CD4-positive, alpha-beta memory T cell (primary cell): Measurements from ENCODE around the gene PDE4D. TPM values are rescaled to one million over a fixed set of nuclear protein-coding genes. Genes with fewer than 3 reads are reported as not detected.
"Not testable (repeated sequence)": the region's sequence is repeated elsewhere in the genome, so short reads cannot be mapped to it uniquely, and the experiment has no call there.

Experiments
- CTCF ChIA-PET: fragments of 350-600 bp; sonication (Branson Sonifier 250); formaldehyde crosslinking; loops from one replicate; lab custom pipeline; 2021; ENCODE audit warnings: inconsistent platforms; ENCODE audit not compliant: partially characterized antibody; lab: Charles Lee
- POLR2A ChIA-PET: fragments of 350-600 bp; sonication (Branson Sonifier 250); formaldehyde crosslinking; loops from one replicate; lab custom pipeline; 2021; ENCODE audit not compliant: partially characterized antibody; lab: Charles Lee
- DNase-seq, 5 donors: peaks; one replicate each; pipeline versions ENCODE4 v3.0.0 to v3.0.0-alpha.2; 2020 to 2022; ENCODE audit warnings: mixed read lengths in 1 of 5
- H3K27ac ChIP-seq: one replicate; pipeline ENCODE4 v1.7.0; 2013; ENCODE audit warnings: low read depth, low read length
- H3K27me3 ChIP-seq: 2 replicates; pipeline ENCODE4 v1.7.0; 2013; ENCODE audit warnings: mild to moderate bottlenecking, low read length, moderate library complexity; ENCODE audit not compliant: insufficient read depth
- H3K36me3 ChIP-seq: 2 replicates; pipeline ENCODE4 v1.7.0; 2013; ENCODE audit warnings: mild to moderate bottlenecking, low read length, moderate library complexity; ENCODE audit not compliant: insufficient read depth
- H3K4me1 ChIP-seq: 2 replicates; pipeline ENCODE4 v1.7.0; 2013; ENCODE audit warnings: mild to moderate bottlenecking, low read length, moderate library complexity; ENCODE audit not compliant: insufficient read depth
- H3K4me3 ChIP-seq, 2 donors: one replicate each; pipeline ENCODE4 v1.7.0; 2013; ENCODE audit warnings: low read length in 2 of 2, mild to moderate bottlenecking in 1 of 2
- H3K9me3 ChIP-seq, 2 donors: one replicate each; pipeline ENCODE4 v1.7.0; 2013; ENCODE audit warnings: low read length in 2 of 2, control low read depth in 1 of 2; ENCODE audit not compliant: control insufficient read depth in 1 of 2
- H3K27ac Mint-ChIP-seq, 7 donors: one replicate each; pipeline ENCODE4 v1.8.0; 2020 to 2021; ENCODE audit warnings: mixed read lengths in 7 of 7, mild to moderate bottlenecking in 6 of 7, inconsistent platforms in 3 of 7, moderate library complexity in 3 of 7
- H3K27me3 Mint-ChIP-seq, 2 donors: one replicate each; pipeline ENCODE4 v1.8.0; 2020 to 2021; ENCODE audit warnings: mixed read lengths in 2 of 2
- H3K36me3 Mint-ChIP-seq, 2 donors: one replicate each; pipeline ENCODE4 v1.8.0; 2020 to 2021; ENCODE audit warnings: mixed read lengths in 2 of 2, inconsistent platforms in 1 of 2, mild to moderate bottlenecking in 1 of 2
- H3K4me1 Mint-ChIP-seq, 4 donors: one replicate each; pipeline ENCODE4 v1.8.0; 2020 to 2021; ENCODE audit warnings: mixed read lengths in 4 of 4, mild to moderate bottlenecking in 1 of 4
- H3K4me3 Mint-ChIP-seq, 8 donors: one replicate each; pipeline ENCODE4 v1.8.0; 2020 to 2021; ENCODE audit warnings: mixed read lengths in 8 of 8, mild to moderate bottlenecking in 7 of 8, moderate library complexity in 6 of 8, inconsistent platforms in 3 of 8
- H3K9me3 Mint-ChIP-seq, 8 donors: one replicate each; pipeline ENCODE4 v1.8.0; 2020 to 2021; ENCODE audit warnings: mixed read lengths in 8 of 8, mild to moderate bottlenecking in 5 of 8, inconsistent platforms in 3 of 8, moderate library complexity in 1 of 8
- intact Hi-C: fragments of 100-400 bp; cut with micrococcal nuclease; formaldehyde crosslinking; loops from one replicate; pipeline ENCODE4 v1.15.1; 2023
- polyA plus RNA-seq, 2 donors: library from polyadenylated mRNA; unstranded; fragments of 300-500 nt; fragmentation: Illumina TruSeq; gene quantifications; one replicate each; pipeline ENCODE4 v1.2.3, GENCODE V29; 2021
- total RNA-seq, 2 experiments: library from RNA; stranded (reverse); gene quantifications; one replicate each; pipeline ENCODE4 v1.2.3, GENCODE V29; 2021

The PDE4D gene
- total and polyA plus RNA-seq, 4 experiments from 2014 or later = 12.3 to 49.7 (median 30.3) TPM

- no peaks in the 10 kb centered on the region for H3K4me1 Mint-ChIP-seq
- no peak overlapping the region for H3K27ac ChIP-seq
These were observed 828.0 kb downstream of the PDE4D start for GRCh38 chr5:59065554-59065953.

GRCh38 chr5:59064293-59064692, 829.2 kb downstream of the PDE4D start:
- Mint-ChIP-seq H3K36me3 (no peaks in the 10 kb centered on the region), H3K4me1 (no peaks in the 10 kb centered on the region), H3K9me3 (peaks cover 0 to 5% (median 0%) of the 10 kb centered on the region in 8 donors), H3K27me3 (no peaks in the 10 kb centered on the region), H3K27ac (no peak overlapping the region), H3K4me3 (no peak overlapping the region)
- H3K27me3 ChIP-seq = no peaks in the 10 kb centered on the region
- H3K4me1 ChIP-seq = no peaks in the 10 kb centered on the region
- H3K27ac ChIP-seq = no peak overlapping the region
- CTCF ChIA-PET = interaction anchor here (1.2 kb wide), 1 partner anchor 109 kb away, joined by 4 read pairs; no protein-coding TSS in a partner anchor
- H3K4me3 ChIP-seq = no peak overlapping the region
- H3K36me3 ChIP-seq = no peaks in the 10 kb centered on the region
- intact Hi-C loops = no loop called here
- POLR2A ChIA-PET = interaction anchor here (0.6 kb wide), 1 partner anchor 32 kb away, joined by 3 read pairs; no protein-coding TSS in a partner anchor
- no peak for DNase-seq
- no peaks in the 10 kb centered on the region for H3K9me3 ChIP-seq

More at GRCh38 chr5:59065554-59065953, 828.0 kb downstream of the PDE4D start:
- Mint-ChIP-seq H3K9me3 (peaks cover 0 to 3% (median 0%) of the 10 kb centered on the region in 8 donors), H3K27me3 (no peaks in the 10 kb centered on the region), H3K27ac (no peak overlapping the region), H3K36me3 (no peaks in the 10 kb centered on the region), H3K4me3 (no peak overlapping the region)
- H3K9me3 ChIP-seq = no peaks in the 10 kb centered on the region
- intact Hi-C loops = no loop called here
- POLR2A ChIA-PET = interaction anchor here (1.1 kb wide), 1 partner anchor 23 kb away, joined by 3 read pairs; no protein-coding TSS in a partner anchor
- CTCF ChIA-PET = no interaction called here
- H3K4me3 ChIP-seq = no peak overlapping the region
- H3K36me3 ChIP-seq = no peaks in the 10 kb centered on the region
- no peaks in the 10 kb centered on the region for H3K4me1 ChIP-seq
- no peaks in the 10 kb centered on the region for H3K27me3 ChIP-seq
- DNase-seq = no peak

GRCh38 chr5:59062986-59063683, 830.4 kb downstream of the PDE4D start:
- Mint-ChIP-seq H3K4me1 (no peaks in the 10 kb centered on the region), H3K4me3 (no peak overlapping the region), H3K9me3 (peaks cover 0 to 5% (median 0%) of the 10 kb centered on the region in 8 donors), H3K27me3 (no peaks in the 10 kb centered on the region), H3K36me3 (no peaks in the 10 kb centered on the region), H3K27ac (peak overlapping the region in 1 of 7 donors; percentile 7)
- no peak for DNase-seq
- no peaks in the 10 kb centered on the region for H3K27me3 ChIP-seq
- H3K9me3 ChIP-seq = no peaks in the 10 kb centered on the region
- no peaks in the 10 kb centered on the region for H3K36me3 ChIP-seq
- no peaks in the 10 kb centered on the region for H3K4me1 ChIP-seq
- intact Hi-C loops = no loop called here
- CTCF ChIA-PET = interaction anchor here (0.6 to 1.6 kb wide), 2 partner anchors 111 to 168 kb away, joined by 3 to 7 read pairs; no protein-coding TSS in a partner anchor
- no peak overlapping the region for H3K4me3 ChIP-seq
- no peak overlapping the region for H3K27ac ChIP-seq
- POLR2A ChIA-PET = no interaction called here

- Mint-ChIP-seq H3K4me3 (no peak overlapping the region), H3K9me3 (peaks cover 0 to 5% (median 0%) of the 10 kb centered on the region in 8 donors), H3K36me3 (no peaks in the 10 kb centered on the region), H3K27me3 (no peaks in the 10 kb centered on the region), H3K27ac (no peak overlapping the region), H3K4me1 (no peaks in the 10 kb centered on the region)
- H3K36me3 ChIP-seq = no peaks in the 10 kb centered on the region
- H3K9me3 ChIP-seq = no peaks in the 10 kb centered on the region
- POLR2A ChIA-PET = no interaction called here
- no peak overlapping the region for H3K27ac ChIP-seq
- intact Hi-C loops = no loop called here
- no peaks in the 10 kb centered on the region for H3K4me1 ChIP-seq
- CTCF ChIA-PET = interaction anchor here (1.0 to 2.2 kb wide), 3 partner anchors 9 to 113 kb away, joined by 3 to 7 read pairs (median 5); no protein-coding TSS in a partner anchor
- no peaks in the 10 kb centered on the region for H3K27me3 ChIP-seq
- DNase-seq = no peak
- no peak overlapping the region for H3K4me3 ChIP-seq
These were observed 832.1 kb downstream of the PDE4D start for GRCh38 chr5:59061377-59061776.

GRCh38 chr5:59058969-59059687, 834.4 kb downstream of the PDE4D start:
- Histone ChIP-seq H3K4me3 (no peak overlapping the region), H3K9me3 (no peaks in the 10 kb centered on the region), H3K27me3 (no peaks in the 10 kb centered on the region), H3K36me3 (no peaks in the 10 kb centered on the region), H3K4me1 (no peaks in the 10 kb centered on the region), H3K27ac (no peak overlapping the region)
- POLR2A ChIA-PET = no interaction called here
- no peak overlapping the region for H3K27ac Mint-ChIP-seq
- no peaks in the 10 kb centered on the region for H3K36me3 Mint-ChIP-seq
- H3K9me3 Mint-ChIP-seq = peaks cover 0 to 3% (median 0%) of the 10 kb centered on the region in 8 donors
- no peak overlapping the region for H3K4me3 Mint-ChIP-seq
- CTCF ChIA-PET = interaction anchor here (3.1 kb wide), 1 partner anchor 115 kb away, joined by 10 read pairs; no protein-coding TSS in a partner anchor
- DNase-seq = no peak
- H3K4me1 Mint-ChIP-seq = no peaks in the 10 kb centered on the region
- intact Hi-C loops = no loop called here
- no peaks in the 10 kb centered on the region for H3K27me3 Mint-ChIP-seq

- Histone ChIP-seq H3K9me3 (no peaks in the 10 kb centered on the region), H3K27ac (no peak overlapping the region), H3K36me3 (no peaks in the 10 kb centered on the region), H3K4me1 (no peaks in the 10 kb centered on the region), H3K27me3 (no peaks in the 10 kb centered on the region), H3K4me3 (no peak overlapping the region)
- DNase-seq = no peak
- H3K4me3 Mint-ChIP-seq = no peak overlapping the region
- H3K9me3 Mint-ChIP-seq = peaks cover 0 to 3% (median 0%) of the 10 kb centered on the region in 8 donors
- ChIA-PET CTCF (interaction anchor here (1.2 to 3.1 kb wide), 2 partner anchors 116 to 130 kb away, joined by 3 to 10 read pairs; no protein-coding TSS in a partner anchor), POLR2A (interaction anchor here (1.7 to 1.9 kb wide), 2 partner anchors 17 to 70 kb away, joined by 4 to 7 read pairs; no protein-coding TSS in a partner anchor)
- H3K27me3 Mint-ChIP-seq = no peaks in the 10 kb centered on the region
- no peaks in the 10 kb centered on the region for H3K36me3 Mint-ChIP-seq
- intact Hi-C loops = no loop called here
- H3K27ac Mint-ChIP-seq = peak overlapping the region in 1 of 7 donors; percentile 20
- no peaks in the 10 kb centered on the region for H3K4me1 Mint-ChIP-seq
These were observed 835.3 kb downstream of the PDE4D start for GRCh38 chr5:59058237-59058636.

GRCh38 chr5:59056599-59056998, 836.9 kb downstream of the PDE4D start:
- H3K27ac Mint-ChIP-seq, H3K36me3 ChIP-seq, DNase-seq, H3K27me3 ChIP-seq, H3K27me3 Mint-ChIP-seq, intact Hi-C loops, H3K4me3 ChIP-seq, H3K4me3 Mint-ChIP-seq, H3K9me3 ChIP-seq, H3K27ac ChIP-seq, H3K9me3 Mint-ChIP-seq, H3K4me1 Mint-ChIP-seq, H3K4me1 ChIP-seq, H3K36me3 Mint-ChIP-seq: not testable (repeated sequence)
- ChIA-PET CTCF (interaction anchor here (0.6 to 3.1 kb wide), 4 partner anchors 10 to 117 kb away, joined by 3 to 10 read pairs (median 3); no protein-coding TSS in a partner anchor), POLR2A (interaction anchor here (1.1 to 1.9 kb wide), 5 partner anchors 15 to 71 kb away, joined by 4 to 7 read pairs (median 4); no protein-coding TSS in a partner anchor)
